CD4-positive, alpha-beta T cell treated with Interleukin-17A for 4 hours (primary cell): ENCODE results near the gene ANKRD39.
"Not testable (repeated sequence)": the region's sequence is repeated elsewhere in the genome, so short reads cannot be mapped to it uniquely, and the experiment has no call there.

Experiments
- DNase-seq: peaks from one replicate; pipeline ENCODE4 v3.0.0-alpha.2; 2020; ENCODE audit warnings: mixed read lengths

Gene ANKRD39, protein sequence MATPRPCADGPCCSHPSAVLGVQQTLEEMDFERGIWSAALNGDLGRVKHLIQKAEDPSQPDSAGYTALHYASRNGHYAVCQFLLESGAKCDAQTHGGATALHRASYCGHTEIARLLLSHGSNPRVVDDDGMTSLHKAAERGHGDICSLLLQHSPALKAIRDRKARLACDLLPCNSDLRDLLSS

DNA sequence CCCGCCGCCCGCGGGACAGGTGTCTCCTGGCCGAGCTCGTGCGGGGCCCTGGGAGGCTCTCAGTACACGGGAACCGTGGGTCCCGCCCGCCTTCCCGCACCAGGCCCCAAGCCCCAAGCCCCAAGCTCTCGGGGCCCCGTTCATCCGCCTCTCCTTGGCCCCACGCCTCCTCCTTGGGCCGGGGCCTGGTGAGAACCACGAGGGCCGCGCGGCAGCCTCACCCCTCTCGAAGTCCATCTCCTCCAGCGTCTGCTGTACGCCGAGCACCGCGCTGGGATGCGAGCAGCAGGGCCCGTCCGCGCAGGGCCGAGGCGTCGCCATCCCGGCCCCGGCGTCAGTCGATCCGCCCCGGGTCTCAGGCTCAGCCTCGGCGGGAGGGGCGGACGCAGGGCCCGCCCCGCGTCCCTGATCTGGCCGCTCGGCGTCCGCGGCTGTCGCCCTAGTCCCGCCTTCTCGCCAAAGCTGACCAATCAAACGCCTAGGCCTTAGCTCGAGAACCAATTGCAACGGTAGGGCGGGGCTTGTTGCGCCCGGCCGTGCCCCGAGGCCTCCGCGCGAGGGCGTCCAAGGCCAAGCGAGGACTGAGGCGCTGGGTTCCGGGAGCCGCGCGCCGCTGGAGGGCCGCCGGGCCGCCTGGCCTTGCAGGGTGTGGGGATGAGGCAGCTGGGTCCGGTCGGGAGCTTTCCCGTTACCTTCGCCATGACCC lies at the start of gene ANKRD39:
Gene ANKRD39, minus strand, starts transcription at position 350 of the 706 bp plus-strand sequence. Its CDS starts 29 bp downstream, at position 321.
- DNase-seq = peak; percentile 98

DNA sequence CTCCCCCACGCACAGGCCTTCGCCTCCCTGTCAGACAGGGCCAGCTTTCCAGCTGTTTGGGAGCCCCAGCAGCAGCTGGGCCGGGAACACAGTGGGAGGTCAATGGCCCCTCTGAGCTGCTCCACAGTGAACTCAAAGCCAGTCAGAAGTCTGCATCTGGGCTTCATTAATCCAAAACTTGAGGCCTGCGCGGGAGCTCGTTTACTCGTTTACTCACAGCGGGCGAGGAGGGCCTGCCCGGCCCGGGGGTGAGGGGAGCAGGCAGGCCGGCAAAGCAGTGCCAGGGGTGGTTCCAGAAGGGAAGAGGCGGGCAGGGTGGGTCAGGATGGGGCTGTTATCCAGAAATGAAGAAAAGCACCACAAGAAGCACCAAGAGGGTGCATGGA lies 48.9 kb upstream of the ANKRD39 start:
- DNase-seq = no peak

DNA sequence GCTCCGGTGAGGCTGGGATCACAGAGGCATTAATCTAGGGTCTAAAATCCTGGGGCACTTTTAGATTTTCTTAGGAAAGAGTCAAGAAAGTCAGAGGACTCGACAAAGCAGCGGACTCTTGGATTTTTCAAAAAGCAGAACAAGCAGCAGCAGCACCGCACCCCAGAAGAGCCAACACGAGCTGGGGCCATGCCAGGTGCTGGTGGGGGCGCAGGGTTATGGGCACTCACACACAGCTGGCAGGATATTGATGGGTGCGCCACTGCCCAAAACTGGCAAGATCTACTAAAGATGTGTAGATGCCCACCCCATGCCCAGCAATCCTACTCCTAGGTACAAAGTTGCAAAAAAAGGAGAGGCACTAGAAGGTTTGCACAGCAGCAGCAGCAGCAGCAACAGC lies 46.0 kb upstream of the ANKRD39 start:
- no peak for DNase-seq

DNA sequence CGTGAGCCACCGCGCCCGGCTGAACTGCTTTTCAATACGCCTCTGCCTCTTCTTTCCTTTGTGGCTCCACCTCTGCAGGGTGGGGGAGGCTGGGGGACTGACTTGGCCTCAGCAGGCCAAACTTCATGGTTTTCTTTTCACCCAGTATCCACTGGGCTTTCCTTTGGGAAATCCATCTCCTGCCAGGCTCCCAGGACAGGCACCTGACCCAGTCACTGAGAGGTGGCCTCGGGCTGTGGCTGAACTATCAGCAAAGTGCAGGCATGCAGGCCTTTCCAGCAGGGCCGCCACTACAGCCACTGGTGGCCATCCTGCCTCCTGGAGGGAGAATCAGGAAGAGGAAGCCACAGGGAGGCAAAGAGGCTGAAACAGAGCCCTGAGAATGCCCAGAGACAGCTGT lies 45.5 kb upstream of the ANKRD39 start:
- DNase-seq = no peak

DNA sequence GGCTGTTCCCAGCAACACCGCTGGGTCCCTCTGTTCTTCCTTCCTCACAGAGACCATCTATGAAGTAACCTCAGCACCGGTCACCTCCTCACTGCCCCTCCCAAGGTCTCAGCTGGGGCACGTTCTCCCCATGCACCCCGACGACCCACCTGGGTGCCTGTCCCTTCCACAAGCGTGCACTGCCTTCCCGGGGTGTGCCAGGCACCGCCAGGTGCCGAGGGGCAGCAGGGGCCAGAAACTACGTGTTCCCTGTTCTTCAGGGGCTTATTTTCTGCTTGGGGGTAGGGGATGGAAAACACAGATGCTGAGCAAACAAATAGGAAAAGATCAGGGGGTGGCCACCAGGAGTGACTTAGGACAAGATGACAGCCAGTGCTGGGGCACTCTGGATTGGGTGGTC lies 42.4 kb upstream of the ANKRD39 start:
- DNase-seq = no peak

DNA sequence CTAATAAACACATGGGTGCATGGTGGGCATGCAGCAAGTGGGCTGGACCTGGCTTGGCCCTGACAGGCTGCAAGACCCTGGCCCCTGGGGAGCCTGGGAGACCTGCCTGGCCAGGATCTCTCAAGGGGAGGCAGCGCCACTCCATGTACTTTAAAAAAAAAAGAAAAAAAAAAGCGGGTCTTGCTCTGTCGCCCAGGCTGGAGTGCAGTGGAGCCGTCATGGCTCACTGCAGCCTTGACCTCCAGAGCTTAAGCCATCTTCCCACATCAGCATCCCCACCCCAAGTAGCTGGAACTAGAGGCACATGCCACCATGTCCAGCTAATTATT lies 41.6 kb upstream of the ANKRD39 start:
- DNase-seq = no peak

DNA sequence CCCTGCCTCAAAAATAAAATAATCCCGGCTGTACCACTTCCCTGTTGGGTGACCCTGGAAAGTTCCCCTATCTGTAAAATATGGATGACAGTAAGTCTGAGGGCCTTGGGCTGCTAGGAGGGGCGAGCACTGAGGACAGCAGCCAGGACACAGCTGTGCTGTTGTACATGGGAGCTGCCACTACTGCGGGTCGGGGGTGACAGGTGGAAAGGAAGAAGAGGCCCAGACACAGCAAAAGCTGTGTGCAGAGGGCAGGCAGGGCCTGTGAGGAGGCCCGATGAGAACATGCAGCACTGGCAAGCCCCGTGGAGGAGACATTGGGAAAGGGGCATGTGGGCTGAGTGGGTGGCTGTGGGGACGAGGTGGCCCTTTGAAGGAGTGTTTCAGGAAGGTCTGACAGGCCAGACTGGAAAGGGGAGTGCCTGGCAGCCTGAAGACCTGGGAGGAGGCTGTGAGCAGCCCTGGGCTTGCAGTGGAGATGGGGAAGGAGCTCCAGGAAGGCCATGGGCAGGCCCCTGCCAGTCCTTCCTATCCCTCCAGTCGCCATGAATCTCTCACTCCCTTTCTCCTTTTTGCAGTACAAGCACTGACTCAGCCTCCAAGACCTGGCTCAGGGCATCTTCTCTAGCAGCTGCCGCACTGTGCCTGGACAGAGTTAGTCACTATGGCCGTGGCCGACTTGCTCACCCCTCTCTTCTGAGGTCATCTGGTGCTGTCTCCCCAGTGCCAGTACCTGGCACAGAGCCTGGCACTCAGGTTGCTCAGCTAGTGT lies 41.0 kb upstream of the ANKRD39 start:
- no peak for DNase-seq

DNA sequence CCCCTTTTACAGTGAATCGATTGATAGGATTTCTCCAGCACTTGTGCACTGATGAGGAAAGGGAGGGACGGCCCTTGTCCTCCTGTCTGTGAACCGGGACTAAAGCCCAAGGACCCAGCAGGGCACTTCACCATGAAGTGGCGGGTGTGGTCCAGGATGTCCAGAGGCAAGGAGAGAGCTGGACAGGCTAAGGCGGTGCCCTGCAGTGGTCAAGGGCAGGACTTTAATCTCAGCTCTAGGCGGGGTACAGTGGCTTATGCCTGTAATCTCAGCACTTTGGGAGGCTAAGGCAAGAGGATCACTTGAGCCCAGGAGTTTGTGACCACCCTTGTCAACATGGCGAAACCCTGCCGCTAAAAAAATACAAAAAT lies 40.3 kb upstream of the ANKRD39 start:
- DNase-seq = no peak

DNA sequence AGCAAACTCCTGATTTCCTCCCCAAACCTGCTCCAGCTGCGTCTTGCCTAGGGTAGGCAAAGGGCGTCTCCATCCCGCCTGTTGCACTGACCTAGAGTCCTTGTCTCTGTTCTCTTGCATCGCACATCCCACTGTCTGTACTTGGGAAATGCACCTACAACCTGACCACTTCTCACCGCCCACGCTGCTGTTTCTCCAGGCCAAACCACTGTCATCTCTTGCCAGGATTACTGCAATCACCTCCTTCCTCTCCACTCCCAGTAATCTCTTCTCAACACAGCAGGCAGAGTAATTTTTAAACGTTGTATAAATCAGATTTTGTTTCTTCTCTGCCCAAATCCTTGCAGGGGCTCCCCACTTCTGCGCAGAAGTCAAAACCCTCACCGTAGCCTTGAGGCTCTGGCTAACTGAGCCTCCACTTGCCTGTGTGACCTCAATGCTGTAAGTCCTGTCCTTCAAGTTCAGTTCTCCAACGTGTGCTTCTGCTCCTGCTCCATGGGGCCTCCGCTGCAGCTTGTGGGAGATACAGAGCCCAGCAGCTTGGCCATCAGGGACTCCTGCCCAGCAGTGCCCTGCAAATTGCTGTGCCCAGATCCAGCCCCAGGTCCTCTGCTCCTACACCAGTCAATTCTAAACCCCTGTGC lies 39.8 kb upstream of the ANKRD39 start:
- no peak for DNase-seq

DNA sequence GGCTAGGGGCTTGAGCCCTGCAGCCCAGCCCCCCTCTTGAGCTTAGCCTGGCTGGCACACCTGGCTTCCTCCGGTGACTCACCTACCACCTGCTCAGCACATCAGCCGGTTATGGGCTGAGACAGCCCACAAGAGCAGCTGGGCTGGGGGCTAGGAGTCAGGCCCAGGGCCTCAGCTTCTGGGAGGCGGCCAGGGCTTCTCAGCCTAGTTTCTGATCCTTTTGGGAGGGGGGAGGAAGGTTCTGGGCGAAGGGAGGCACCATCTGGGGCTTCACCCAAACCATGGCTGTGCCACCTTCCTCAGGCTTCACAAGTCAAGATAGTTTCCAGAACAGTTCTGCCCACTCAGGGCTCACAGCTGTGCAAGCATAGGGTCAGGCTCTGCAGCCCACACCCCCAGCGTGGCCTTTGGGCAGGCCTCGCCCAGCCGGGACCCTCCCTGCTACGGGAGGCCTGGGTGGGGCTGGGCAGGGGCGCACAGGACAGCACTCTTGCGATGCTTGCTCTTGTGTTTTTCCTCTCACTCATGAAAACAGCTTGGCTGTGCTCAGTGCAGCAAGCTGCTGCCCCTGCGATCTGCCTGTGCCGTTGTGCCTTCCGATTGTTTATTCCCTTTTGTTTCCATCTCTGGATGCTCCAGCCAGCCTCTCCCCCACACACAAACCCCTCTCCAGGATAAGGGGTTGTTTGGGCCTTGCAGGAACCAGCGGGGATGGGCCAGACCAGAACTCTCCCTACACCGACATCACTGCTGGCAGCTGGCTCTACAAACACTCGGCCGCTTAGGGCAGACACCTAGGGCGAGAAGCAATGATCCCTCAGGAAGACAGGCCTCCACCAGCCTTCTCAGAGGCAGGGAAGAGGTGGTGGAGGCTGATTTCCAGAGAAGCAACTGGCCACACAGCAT lies 38.2 kb upstream of the ANKRD39 start:
- peak; percentile 77 for DNase-seq

DNA sequence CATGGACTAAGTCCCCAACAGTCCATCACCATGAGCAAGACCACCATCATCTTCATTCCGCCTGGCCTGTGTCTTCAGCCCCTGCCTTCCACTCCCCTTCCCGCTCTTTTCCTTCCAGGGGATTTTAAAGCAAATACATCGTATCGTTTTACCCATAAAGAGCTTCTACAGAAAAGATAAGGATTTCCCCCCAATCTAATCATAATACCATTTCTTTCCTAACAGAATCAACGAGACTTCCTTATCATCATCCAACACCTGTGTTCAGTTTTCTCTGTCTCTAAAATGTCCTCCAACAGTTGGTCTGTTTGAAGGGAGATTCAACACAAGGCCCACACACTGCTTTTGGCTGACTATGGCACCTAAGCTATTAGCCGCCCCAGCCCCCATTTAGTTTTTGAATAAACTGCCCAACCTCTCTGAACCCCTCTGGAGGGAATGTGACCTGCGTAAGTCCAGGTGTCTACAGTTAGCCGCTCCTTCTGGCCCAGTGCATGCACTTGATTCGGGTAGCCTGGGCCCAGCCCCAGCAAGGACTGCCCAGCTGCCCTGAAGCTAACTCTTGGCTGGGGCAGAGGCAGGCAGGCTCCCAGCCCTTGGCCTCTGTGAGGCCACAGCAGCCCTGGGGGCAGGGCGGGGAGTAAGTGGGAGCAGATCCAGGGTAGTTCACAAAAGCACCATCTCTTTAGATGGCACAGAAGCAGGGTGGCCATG lies 37.4 kb upstream of the ANKRD39 start:
- DNase-seq = no peak

DNA sequence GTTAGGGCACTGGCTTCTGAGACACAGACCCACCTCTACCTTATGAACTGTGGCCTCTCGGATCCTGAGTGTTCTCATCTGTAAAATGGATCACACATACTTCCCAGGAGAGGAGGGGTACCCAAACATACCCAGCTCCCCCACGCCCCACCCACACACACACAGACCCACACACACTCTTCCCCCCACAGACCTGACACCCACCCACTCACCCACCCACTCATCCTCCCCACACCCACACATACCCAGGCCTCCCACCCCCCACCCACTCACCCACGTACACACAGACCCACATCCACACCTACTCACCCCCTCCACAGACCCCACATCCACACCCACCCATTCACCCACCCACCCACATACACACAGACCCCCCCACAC lies 36.3 kb upstream of the ANKRD39 start:
- DNase-seq = no peak

DNA sequence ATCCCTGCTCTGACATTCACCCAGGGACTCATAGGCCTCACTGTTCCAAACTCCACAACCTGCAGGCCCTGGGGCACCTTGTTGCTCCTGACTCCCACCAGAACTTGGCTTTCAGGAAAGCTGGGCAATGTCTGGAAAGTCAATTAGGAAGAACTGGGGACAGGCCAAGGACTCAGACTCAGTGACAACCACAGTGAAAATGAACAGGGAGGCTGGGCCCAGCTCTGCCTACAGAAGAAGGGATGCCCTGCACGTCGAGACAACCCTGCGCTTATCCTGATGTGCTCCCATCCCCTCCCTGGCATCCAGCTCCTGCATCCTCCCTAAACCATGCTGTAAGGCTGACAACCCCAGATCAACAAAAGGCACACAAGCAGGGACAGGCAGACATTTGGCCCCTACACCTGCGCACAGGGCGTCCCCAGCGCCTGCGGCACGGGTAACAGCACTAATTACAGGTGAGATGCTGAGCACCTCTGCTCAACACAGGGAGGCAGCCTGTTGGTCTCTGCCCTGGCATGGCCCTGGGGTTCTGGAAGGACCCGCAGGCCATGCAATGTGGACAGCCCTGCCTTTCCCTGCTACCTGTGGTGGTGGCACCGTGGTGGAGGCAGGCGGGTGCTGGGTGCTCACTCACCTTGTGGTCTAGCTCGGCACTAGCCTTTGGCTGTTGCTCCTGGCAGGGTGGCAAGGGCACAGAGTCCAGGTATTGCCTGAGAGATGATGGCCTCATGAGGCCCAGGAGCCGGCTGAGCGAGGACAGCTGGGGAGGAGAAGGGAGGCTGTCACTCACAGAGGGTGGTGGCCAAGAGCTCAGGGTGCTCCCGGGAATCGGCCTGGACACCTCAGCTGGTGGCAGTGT lies 35.7 kb upstream of the ANKRD39 start:
- no peak for DNase-seq

DNA sequence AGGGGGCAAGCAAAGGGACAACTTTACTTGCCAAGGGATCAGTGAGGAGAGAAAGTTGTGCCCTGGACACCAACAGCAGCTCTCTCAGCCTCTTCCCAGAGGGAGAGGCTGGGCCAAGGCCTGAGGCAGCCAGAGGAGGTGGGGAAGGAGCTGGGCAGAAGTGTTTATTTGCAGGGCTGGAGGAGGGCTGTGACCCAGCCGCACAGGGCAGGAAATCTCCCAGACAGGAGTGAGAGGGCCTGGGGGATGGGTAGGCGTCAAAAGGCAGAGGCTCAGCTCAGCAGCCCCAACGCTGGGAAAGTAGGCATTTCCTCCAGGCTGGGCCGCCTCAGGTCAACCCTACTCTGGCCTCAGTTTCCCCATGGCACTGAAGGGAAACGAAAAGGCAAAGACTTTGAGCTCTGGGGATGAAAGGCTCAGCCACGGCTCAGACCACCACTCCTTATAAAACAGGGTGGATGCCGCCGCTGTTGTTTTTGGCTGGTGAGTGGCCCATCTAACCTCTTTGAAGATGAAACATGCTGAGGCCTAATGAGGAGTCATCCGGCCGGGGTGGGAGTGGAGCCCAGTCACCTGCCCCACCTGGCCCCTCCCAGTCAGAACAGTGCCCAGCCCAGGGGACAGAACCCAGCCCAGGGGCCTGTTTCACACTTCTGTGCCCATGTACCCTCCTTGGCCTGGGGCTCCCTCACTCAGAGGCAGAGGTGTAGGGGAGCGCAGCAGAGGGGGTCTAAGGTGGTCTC lies 33.9 kb upstream of the ANKRD39 start:
- peak; percentile 85 for DNase-seq

DNA sequence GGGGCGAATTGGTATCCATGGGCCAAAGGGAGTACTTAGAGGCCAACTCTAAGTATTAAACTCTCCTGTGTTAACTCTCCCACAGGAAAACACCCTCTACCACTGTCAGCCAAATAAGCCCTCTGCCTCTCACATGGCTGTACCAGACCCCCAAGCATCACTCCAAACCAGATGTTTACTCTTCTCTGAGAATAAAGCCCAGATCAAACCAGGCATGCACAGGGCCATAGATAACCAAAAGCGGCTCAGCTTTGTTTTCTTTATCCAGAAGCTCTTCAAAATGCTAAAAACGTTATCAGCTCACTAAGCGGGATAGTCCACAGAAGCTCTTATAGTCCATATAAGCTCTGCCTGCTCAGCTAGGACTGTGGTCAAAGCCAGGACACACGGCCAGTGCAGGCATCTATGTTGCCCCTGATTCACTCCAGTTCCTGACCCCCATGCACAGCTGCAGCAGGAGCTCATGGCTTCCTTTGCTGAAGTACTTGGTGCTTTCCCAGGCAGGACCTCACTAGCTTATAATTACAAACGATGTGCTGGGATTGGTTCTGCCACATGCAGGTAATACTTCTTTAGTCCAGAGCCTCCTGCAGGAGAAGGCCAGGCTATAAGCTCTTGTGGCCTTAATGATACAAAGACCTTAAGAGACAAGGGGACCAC lies 33.0 kb upstream of the ANKRD39 start:
- DNase-seq = peak; percentile 18

DNA sequence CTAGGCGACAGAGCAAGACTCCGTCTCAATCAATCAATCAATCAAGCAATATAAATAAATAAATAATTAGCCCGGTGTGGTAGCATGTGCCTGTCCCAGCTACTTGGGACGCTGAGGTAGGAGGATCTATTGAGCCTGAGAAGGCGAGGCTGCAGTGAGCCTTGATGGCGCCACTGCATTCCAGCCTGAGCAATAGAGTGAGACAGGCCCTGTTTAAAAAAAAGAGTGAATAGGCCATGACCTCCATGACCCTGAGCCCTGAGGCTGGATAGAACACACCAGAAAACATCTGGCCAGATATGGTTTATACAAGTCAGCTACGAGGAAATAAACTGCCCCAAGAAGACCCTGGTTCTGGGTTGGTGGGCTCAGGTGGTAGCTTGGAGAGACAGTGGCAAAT lies 32.4 kb upstream of the ANKRD39 start:
- DNase-seq = no peak

DNA sequence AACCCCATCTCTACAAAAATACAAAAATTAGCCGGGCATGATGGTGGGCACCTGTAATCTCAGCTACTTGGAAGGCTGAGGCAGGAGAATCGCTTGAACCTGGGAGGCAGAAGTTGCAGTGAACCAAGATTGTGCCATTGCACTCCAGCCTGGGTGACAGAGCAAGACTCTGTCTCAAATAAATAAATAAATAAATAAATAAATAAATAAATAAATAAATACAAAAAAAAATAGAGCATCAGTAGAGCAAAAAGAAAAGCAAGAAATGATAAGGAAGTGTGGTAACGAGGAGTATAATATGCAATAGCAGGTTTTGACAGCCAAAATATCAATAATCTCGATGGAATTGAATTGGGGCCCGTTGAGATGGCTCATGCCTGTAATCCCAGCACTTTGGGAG lies 31.7 kb upstream of the ANKRD39 start:
- not testable (repeated sequence) for DNase-seq

DNA sequence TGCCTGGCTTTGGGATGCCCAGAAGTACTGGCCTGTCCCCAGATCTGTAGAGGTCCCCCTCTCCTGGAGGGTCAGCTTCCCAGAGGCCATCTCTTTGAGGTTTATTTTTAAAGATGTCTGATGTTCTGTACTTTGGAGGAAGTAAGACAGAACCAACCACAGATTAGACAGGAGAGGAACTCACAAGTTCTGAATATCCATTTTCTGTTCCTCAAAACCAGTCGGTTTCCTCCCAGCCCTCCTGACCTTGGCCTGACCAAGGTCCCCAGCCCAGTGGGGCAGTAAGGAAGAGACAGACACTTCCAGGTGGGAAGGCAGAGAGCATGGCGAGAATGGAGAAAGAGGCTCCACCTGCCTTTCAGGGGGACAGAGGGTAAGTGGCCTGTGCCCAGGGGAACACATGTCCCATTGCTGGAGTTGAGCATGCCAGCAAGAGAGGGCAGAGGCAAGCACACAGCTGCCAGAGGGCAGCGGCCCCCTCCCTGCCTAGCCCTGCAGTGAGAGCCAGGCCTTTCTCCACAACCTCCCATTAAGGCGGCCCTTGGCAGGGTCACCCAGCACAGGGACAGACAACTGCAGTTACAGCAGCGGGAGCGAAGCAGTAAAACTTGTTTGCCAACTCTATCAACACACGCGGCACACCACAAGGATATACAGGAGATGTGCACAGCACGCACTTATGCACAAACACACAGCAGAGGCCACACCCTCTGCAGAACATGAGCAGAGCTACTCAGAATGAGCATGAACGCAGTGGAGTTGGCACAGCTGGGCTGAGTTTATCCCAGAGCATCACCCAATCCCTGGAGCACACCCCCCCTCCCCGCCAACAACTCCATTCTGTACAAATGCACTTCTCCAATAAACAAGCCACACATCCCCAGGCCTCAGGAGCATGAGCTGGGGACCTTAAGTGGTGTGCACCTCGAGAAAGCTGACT lies 30.5 kb upstream of the ANKRD39 start:
- DNase-seq = peak; percentile 47
